ENCODE measurements around the gene ADM5.
A peak's percentile ranks its signal among the peaks of the same experiment; 100 is the strongest.
"Not testable (repeated sequence)": the region's sequence is repeated elsewhere in the genome, so short reads cannot be mapped to it uniquely, and the experiment has no call there.

ADM5 gene

GRCh38 chr19:49701271-49701786, 11.9 kb downstream of the ADM5 start:
- no peak for DNase-seq (ENCODE audit: low read depth)

GRCh38 chr19:49704888-49705642, 15.7 kb downstream of the ADM5 start:
- DNase-seq (ENCODE audit: low read depth), result no peak

DNA sequence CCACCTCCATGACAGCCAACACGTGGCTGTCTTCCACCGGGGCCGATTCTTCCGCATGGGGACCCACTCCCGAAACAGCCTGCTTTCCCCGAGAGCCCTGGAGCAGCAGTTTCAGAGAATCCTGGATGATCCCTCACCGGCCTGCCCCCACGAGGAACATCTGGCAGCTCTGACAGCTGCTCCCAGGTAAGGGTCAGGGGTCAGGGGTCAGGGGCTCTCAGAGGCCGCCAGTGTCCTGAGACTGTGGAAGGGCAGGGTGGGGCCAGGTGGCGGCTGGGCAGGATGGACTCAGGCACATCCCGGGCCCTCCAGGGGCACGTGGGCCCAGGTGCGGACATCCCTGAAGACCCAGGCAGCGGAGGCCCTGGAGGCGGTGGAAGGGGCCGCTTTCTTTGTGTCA, 16.5 kb downstream of the ADM5 start:
- no peak for DNase-seq (ENCODE audit: low read depth)

- peak; percentile 73 for DNase-seq (ENCODE audit: low read depth)
Observed at GRCh38 chr19:49710372-49710951, 21.1 kb downstream of the ADM5 start.

DNA sequence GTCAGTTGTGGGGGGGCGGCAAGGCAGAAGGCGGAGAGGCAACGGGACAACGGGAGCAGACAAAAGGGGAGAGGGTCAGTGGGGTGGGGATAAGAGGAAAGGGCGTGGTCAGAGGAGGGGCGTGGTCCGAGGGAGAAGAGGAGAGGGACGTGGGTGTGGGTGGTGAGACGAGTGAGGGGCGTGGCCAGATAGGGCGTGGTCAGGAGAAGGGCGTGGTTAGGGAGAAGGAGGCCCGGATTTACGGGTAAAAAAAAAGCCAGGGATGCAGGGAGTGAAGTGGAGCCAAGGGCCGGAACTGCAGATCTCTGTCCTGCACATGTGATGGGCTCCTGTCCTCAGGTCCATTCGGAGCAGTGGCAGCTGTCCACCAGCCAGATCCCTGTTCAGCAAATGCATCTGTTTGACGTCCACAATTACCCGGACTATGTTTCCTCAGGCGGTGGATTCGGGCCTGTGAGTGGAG, 23.0 kb downstream of the ADM5 start:
- DNase-seq (ENCODE audit: low read depth), result peak; percentile 92

DNA sequence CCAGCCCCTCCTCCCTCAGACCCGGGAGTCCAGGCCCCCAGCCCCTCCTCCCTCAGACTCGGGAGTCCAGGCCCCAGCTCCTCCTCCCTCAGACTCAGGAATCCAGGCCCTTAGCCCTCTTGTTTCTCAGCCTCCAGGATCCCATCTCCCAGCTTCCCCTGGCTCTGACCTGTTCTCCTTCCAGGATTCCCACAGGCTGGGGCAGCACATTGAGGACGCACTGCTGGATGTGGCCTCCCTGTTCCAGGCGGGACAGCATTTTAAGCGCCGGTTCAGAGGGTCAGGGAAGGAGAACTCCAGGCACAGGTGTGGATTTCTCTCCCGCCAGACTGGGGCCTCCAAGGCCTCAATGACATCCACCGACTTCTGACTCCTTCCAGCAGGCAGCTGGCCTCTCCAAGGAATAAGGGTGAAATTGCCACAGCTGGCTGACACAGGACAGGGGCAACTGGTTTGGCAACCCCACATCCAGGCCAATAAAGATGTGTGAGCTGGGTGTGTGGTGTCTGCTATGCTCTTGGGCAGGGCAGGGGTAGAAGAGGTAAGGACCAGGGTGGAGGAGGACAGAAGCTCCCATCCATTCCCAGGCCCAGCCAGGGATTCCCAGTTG, 23.9 kb downstream of the ADM5 start:
- DNase-seq (ENCODE audit: low read depth), result no peak

GRCh38 chr19:49716154-49716553, 26.8 kb downstream of the ADM5 start:
- no peak for DNase-seq (ENCODE audit: low read depth)

DNA sequence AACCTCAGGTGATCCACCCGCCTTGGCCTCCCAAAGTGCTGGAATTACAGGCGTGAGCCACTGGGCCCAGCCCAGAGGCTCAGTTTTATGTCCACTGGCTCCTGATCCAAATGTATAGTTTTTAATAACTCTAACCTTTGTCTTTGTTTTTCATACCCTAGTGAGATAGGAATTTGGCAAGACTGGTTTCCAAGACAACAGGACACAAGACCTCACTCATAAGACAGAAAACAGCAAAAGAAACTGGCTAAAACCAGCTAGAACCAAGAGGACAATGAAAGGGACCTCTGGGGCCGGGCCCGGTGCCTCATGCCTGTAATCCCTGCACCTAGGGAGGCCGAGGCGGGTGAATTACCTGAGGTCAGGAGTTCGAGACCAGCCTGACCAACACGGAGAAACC, 29.1 kb downstream of the ADM5 start:
- DNase-seq (ENCODE audit: low read depth), result peak; percentile 25

GRCh38 chr19:49718991-49719390, 29.6 kb downstream of the ADM5 start:
- no peak for DNase-seq (ENCODE audit: low read depth)

GRCh38 chr19:49719420-49719819, 30.0 kb downstream of the ADM5 start:
- DNase-seq (ENCODE audit: low read depth), result not testable (repeated sequence)

DNA sequence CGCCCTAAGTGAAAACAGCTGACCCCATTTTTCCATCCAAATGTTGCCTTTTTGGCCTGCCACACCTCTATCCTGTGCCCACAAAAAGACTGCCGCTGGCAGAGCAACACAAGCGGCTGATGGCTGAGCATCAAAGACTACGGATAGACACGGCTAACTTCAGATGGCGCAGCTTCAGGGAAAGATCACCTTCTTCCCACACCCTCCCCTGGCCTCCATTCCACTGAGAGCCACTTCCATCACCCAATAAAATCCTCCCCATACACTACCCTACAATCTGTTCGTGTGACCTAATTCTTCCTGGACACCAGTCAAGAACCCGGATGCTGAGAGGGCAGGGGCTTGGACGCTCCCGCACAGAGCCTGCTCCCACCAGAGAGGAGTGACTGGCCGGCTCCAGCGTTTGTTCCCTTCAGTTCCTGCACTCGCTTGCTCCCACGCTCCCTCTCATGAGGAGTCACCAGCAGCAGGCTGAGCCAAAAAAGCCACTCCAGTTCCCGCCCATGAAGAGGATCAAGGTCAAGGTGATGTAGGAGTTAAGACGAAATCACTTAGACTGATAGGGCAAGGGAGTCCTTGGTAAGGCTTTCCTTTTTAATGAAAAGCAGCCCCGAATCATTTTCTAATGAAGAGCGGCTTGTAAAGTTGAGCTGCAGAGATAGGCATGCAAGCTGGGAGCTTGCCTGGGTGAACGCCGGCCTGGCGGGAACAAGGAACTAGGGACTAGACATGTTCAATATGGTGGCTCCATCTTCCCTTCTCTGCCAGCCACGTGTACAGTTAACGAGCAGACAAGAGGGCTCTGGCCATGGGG, 38.0 kb downstream of the ADM5 start:
- peak; percentile 34 for DNase-seq (ENCODE audit: low read depth)

DNA sequence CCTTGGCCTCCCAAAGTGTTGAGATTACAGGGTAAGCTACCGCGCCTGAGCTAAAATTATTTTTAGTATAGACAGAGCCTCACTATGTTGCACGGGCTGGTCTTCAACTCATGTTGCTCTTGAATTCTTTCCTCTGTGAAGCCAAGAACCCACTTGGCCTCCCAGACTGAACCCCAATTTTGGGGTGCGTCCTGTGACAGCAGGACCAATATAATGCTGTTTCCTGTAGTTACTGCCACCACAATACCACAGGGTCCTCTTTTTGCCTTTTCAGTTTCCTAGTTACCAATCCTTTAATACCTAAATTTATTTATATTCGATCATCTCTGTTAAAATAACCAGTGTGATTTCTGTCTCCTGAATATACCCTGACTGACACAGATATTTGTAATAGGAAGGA, 40.8 kb downstream of the ADM5 start:
- DNase-seq (ENCODE audit: low read depth), result no peak

DNA sequence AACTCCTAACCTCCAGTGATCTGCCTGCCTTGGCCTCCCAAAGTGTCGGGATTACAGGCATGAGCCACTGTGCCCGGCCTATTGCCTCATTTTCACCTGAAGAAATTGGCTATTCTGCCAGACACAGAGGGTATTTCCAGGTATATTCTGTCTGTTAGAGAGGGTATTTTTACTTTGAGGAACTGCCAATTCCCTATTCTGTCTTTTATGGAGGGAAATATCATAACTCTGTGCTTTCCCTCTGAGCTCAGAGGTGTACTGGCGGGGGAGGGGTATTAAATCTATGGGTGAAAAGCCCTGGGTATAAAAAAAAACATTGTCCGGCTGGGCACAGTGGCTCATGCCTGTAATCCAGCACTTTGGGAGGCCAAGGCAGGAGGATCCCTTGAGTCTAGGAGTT, 48.9 kb downstream of the ADM5 start:
- DNase-seq (ENCODE audit: low read depth), result no peak

GRCh38 chr19:49739098-49739497, 49.7 kb downstream of the ADM5 start:
- DNase-seq (ENCODE audit: low read depth), result no peak

- no peak for DNase-seq (ENCODE audit: low read depth)
Observed at GRCh38 chr19:49739933-49740332, 50.5 kb downstream of the ADM5 start.
